GM19438 (cell line): ENCODE data around the gene TXNRD2.

Source experiments
- ATAC-seq: cut with Tn5 transposase; IDR thresholded peaks from one replicate; pipeline ENCODE4 v1.9.1; 2021; ENCODE audit warnings: low read depth; ENCODE audit not compliant: unreplicated experiment

Gene TXNRD2

GRCh38 chr22:19980766-19981165 is 39.1 kb upstream of the TXNRD2 start:
- no peak for ATAC-seq

- ATAC-seq, result no peak
Observed at GRCh38 chr22:19979712-19980493, 38.3 kb upstream of the TXNRD2 start.

- no peak for ATAC-seq
Observed at GRCh38 chr22:19978748-19979147, 37.1 kb upstream of the TXNRD2 start.

GRCh38 chr22:19977296-19978243 is 36.0 kb upstream of the TXNRD2 start:
- ATAC-seq, result no peak

- ATAC-seq, result no peak
Observed at GRCh38 chr22:19976671-19977070, 35.1 kb upstream of the TXNRD2 start.

GRCh38 chr22:19975707-19976035 is 34.1 kb upstream of the TXNRD2 start:
- no peak for ATAC-seq

- ATAC-seq, result no peak
Observed at GRCh38 chr22:19974935-19975706, 33.5 kb upstream of the TXNRD2 start.

GRCh38 chr22:19974268-19974861 is 32.7 kb upstream of the TXNRD2 start:
- no peak for ATAC-seq

- ATAC-seq, result no peak
Observed at GRCh38 chr22:19973551-19974267, 32.1 kb upstream of the TXNRD2 start.

GRCh38 chr22:19972652-19973550 is 31.3 kb upstream of the TXNRD2 start:
- no peak for ATAC-seq

GRCh38 chr22:19972251-19972650 is 30.6 kb upstream of the TXNRD2 start:
- ATAC-seq, result no peak

GRCh38 chr22:19971276-19972124 is 29.9 kb upstream of the TXNRD2 start:
- no peak for ATAC-seq

- ATAC-seq, result no peak
Observed at GRCh38 chr22:19970479-19971275, 29.1 kb upstream of the TXNRD2 start.

GRCh38 chr22:19970031-19970478 is 28.4 kb upstream of the TXNRD2 start:
- ATAC-seq, result no peak

GRCh38 chr22:19969141-19969928 is 27.7 kb upstream of the TXNRD2 start:
- no peak for ATAC-seq

- no peak for ATAC-seq
Observed at GRCh38 chr22:19968450-19968891, 26.9 kb upstream of the TXNRD2 start.
